ENCODE data around the gene PIAS4. TPM values are rescaled to one million over a fixed set of nuclear protein-coding genes. Genes with fewer than 3 reads are reported as not detected.

Gene PIAS4
- total RNA-seq, 5 donors from 2014 or later (not counting 1 experiment from before 2014, with no cell fraction given) = 21.8 to 42.6 (median 31.4) TPM

DNA sequence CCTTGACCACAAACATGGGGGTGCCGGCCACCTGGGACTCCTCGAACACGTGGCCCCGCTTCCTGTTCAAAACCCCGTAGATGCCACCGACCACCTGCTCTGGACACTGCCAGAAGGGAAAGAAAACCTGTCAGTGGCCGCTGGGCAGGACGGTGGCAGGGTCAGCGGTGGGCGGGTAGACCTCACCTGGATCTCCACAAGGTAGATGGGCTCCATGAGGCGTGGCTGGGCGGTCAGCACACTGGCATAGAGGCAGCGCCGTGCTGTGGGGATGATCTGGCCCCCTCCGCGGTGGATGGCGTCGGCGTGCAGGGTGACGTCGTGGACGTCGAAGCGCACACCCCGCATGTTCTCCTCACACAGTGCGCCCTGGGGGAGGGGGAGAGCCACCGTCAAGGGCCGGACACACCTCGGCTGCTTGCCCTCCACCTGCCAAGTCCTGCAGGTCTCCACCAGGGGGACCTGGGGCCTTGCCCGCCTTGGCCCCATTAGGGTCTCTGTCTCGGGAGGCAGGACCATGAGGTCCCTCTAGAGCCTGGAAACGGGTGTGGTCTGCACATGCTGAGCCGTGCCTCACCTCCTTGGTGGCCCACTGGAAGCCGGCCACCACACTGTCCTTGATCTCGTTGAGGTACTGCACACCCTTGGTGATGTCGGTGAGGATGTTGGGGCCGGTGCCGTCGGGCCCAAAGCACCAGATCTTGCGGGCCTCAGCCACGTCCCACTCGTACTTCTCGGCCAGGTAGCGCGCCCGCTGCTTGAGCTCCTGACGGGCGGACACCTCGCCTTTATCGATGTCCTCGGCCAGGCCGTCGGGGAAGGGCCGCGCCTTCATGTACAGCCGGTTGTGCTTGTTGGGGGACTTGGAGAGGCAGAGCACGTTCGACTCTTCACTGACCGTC is 30.0 kb upstream of the PIAS4 start:
- WGBS (ENCODE audit: insufficient coverage) = 89% methylated on average over 45 of the region's 59 CpGs
- POLR2A ChIA-PET = no interaction called here
- Histone ChIP-seq H3K27me3 (replicated peaks in 1 of 2; ENCODE audit: control insufficient read depth in 2 of 2, extremely low read depth in 1 of 2, insufficient read depth in 2 of 2, low read length in 1 of 2) (no peaks in the 10 kb centered on the region), H3K4me1 (ENCODE audit: control insufficient read depth in 1 of 2, extremely low read depth in 1 of 2, insufficient read depth in 2 of 2, low read length in 2 of 2) (peaks cover 2 to 25% of the 10 kb centered on the region in 2 experiments), H3K4me3 (ENCODE audit: control insufficient read depth in 1 of 2, extremely low read depth in 1 of 2, low read length in 1 of 2) (no peak overlapping the region), H3K27ac (ENCODE audit: low read length) (no peak overlapping the region), H3K9me3 (no peaks in the 10 kb centered on the region), H3K36me3 (ENCODE audit: control insufficient read depth in 2 of 2, extremely low read depth in 1 of 2, insufficient read depth in 1 of 2, low read length in 1 of 2) (peaks cover 53 to 73% of the 10 kb centered on the region in 2 donors)
- H3K36me3 Mint-ChIP-seq = peaks cover 29% of the 10 kb centered on the region
- H3K9me3 Mint-ChIP-seq = no peaks in the 10 kb centered on the region
- DNase-seq (peak in 1 of 35 experiments; percentile 34), ATAC-seq (replicated peaks in 1 of 4) (peak in 1 of 4 experiments; percentile 5)
- CTCF ChIA-PET = no interaction called here
- no peak overlapping the region for H3K4me3 Mint-ChIP-seq
- no peaks in the 10 kb centered on the region for H3K27me3 Mint-ChIP-seq
- no peak overlapping the region for H3K27ac Mint-ChIP-seq
- H3K4me1 Mint-ChIP-seq = peaks cover 13 to 18% (median 14%) of the 10 kb centered on the region in 3 donors

DNA sequence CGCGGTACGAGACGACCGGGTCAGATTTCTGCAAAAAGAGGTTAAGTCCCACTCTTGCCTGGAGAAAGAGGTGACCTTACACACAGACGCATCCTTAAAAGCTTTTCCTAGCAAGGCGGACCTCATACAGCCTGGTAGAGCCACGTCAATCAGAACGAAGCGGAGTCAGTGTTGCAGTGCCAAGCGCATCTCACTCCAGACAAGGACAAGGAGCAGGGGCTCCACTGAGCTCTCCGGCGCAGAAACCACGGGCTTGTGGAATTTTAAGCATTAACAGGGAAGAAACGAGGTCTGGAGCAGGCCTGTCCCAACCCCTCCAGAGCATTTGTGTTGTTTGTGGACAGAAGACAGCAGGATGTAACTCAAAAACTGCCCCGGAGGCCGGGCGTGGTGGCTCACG is 29.4 kb upstream of the PIAS4 start:
- ATAC-seq (replicated peaks in 1 of 4) = no peak
- Histone ChIP-seq H3K36me3 (ENCODE audit: control insufficient read depth in 2 of 2, extremely low read depth in 1 of 2, insufficient read depth in 1 of 2, low read length in 1 of 2) (peaks cover 57 to 79% of the 10 kb centered on the region in 2 donors), H3K4me3 (ENCODE audit: control insufficient read depth in 1 of 2, extremely low read depth in 1 of 2, low read length in 1 of 2) (no peak overlapping the region), H3K27me3 (replicated peaks in 1 of 2; ENCODE audit: control insufficient read depth in 2 of 2, extremely low read depth in 1 of 2, insufficient read depth in 2 of 2, low read length in 1 of 2) (no peaks in the 10 kb centered on the region), H3K9me3 (no peaks in the 10 kb centered on the region), H3K4me1 (ENCODE audit: control insufficient read depth in 1 of 2, extremely low read depth in 1 of 2, insufficient read depth in 2 of 2, low read length in 2 of 2) (peaks cover 5 to 32% of the 10 kb centered on the region in 2 experiments), H3K27ac (ENCODE audit: low read length) (no peak overlapping the region)
- Mint-ChIP-seq H3K4me1 (peaks cover 20 to 24% (median 21%) of the 10 kb centered on the region in 3 donors), H3K9me3 (no peaks in the 10 kb centered on the region), H3K4me3 (no peak overlapping the region), H3K36me3 (peaks cover 35% of the 10 kb centered on the region), H3K27me3 (no peaks in the 10 kb centered on the region), H3K27ac (no peak overlapping the region)
- POLR2A ChIA-PET = interaction anchor here in 1 of 2 donors (0.9 kb wide), 1 partner anchor 205 kb away, joined by 5 read pairs; the partner anchor contains the start of gene ANKRD24
- 98% methylated on average over 19 of the region's 19 CpGs for WGBS (ENCODE audit: insufficient coverage)
- CTCF ChIA-PET = no interaction called here
- DNase-seq = peak in 1 of 35 experiments; percentile 17

DNA sequence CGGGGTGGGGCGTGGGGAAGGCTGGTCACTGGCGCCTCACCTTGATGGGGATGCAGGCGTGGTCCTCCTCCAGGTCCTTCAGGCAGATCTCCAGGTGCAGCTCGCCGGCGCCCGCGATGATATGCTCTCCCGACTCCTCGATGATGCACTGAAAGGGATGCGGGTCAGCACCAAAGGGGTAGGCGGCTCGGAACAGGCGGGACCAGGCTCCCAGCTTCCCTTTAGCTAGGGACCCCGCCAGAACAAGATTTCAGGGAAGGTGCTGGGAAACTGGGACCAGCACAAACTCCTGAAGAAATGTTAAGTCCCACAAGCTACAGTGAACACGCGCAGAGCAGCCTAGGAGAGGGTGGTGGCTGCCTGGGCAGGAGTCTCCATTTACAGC is 28.3 kb upstream of the PIAS4 start:
- no peaks in the 10 kb centered on the region for H3K9me3 Mint-ChIP-seq
- no peaks in the 10 kb centered on the region for H3K9me3 ChIP-seq
- peaks cover 65 to 91% of the 10 kb centered on the region in 2 donors for H3K36me3 ChIP-seq (ENCODE audit: control insufficient read depth in 2 of 2, extremely low read depth in 1 of 2, insufficient read depth in 1 of 2, low read length in 1 of 2)
- DNase-seq = peak in 1 of 35 experiments; percentile 26
- ATAC-seq (replicated peaks in 1 of 4) = no peak
- peaks cover 31 to 36% (median 32%) of the 10 kb centered on the region in 3 donors for H3K4me1 Mint-ChIP-seq
- H3K27ac ChIP-seq (ENCODE audit: low read length) = no peak overlapping the region
- H3K27me3 Mint-ChIP-seq = no peaks in the 10 kb centered on the region
- WGBS (ENCODE audit: insufficient coverage) = 93% methylated on average over 17 of the region's 18 CpGs
- CTCF ChIA-PET = no interaction called here
- H3K36me3 Mint-ChIP-seq = peaks cover 47% of the 10 kb centered on the region
- H3K27me3 ChIP-seq (replicated peaks in 1 of 2; ENCODE audit: control insufficient read depth in 2 of 2, extremely low read depth in 1 of 2, insufficient read depth in 2 of 2, low read length in 1 of 2) = no peaks in the 10 kb centered on the region
- POLR2A ChIA-PET = interaction anchor here in 1 of 2 donors (0.6 to 0.9 kb wide), 2 partner anchors 14 to 204 kb away, joined by 5 read pairs; partner anchors contain the start of gene ANKRD24
- H3K4me1 ChIP-seq (ENCODE audit: control insufficient read depth in 1 of 2, extremely low read depth in 1 of 2, insufficient read depth in 2 of 2, low read length in 2 of 2) = peaks cover 12 to 43% of the 10 kb centered on the region in 2 experiments
- no peak overlapping the region for H3K4me3 Mint-ChIP-seq
- H3K4me3 ChIP-seq (ENCODE audit: control insufficient read depth in 1 of 2, extremely low read depth in 1 of 2, low read length in 1 of 2) = no peak overlapping the region
- H3K27ac Mint-ChIP-seq = no peak overlapping the region

- ChIA-PET CTCF (no interaction called here), POLR2A (interaction anchor here in 1 of 2 donors (0.5 kb wide), 1 partner anchor 936 kb away, joined by 6 read pairs; no protein-coding TSS in a partner anchor)
- peaks cover 34 to 40% (median 38%) of the 10 kb centered on the region in 3 donors for H3K4me1 Mint-ChIP-seq
- no peaks in the 10 kb centered on the region for H3K27me3 Mint-ChIP-seq
- WGBS (ENCODE audit: insufficient coverage) = 89% methylated on average over 25 of the region's 25 CpGs
- peaks cover 66 to 91% of the 10 kb centered on the region in 2 donors for H3K36me3 ChIP-seq (ENCODE audit: control insufficient read depth in 2 of 2, extremely low read depth in 1 of 2, insufficient read depth in 1 of 2, low read length in 1 of 2)
- H3K4me3 ChIP-seq (ENCODE audit: control insufficient read depth in 1 of 2, extremely low read depth in 1 of 2, low read length in 1 of 2) = no peak overlapping the region
- H3K9me3 Mint-ChIP-seq = no peaks in the 10 kb centered on the region
- peaks cover 52% of the 10 kb centered on the region for H3K36me3 Mint-ChIP-seq
- DNase-seq (peak in 1 of 35 experiments; percentile 21), ATAC-seq (replicated peaks in 1 of 4) (peak in 1 of 4 experiments; percentile 3)
- H3K27ac Mint-ChIP-seq = no peak overlapping the region
- H3K4me3 Mint-ChIP-seq = no peak overlapping the region
- no peaks in the 10 kb centered on the region for H3K9me3 ChIP-seq
- H3K27ac ChIP-seq (ENCODE audit: low read length) = no peak overlapping the region
- H3K27me3 ChIP-seq (replicated peaks in 1 of 2; ENCODE audit: control insufficient read depth in 2 of 2, extremely low read depth in 1 of 2, insufficient read depth in 2 of 2, low read length in 1 of 2) = no peaks in the 10 kb centered on the region
- peaks cover 14 to 47% of the 10 kb centered on the region in 2 experiments for H3K4me1 ChIP-seq (ENCODE audit: control insufficient read depth in 1 of 2, extremely low read depth in 1 of 2, insufficient read depth in 2 of 2, low read length in 2 of 2)
Measured at GRCh38 chr19:3979674-3980352, 27.7 kb upstream of the PIAS4 start.

DNA sequence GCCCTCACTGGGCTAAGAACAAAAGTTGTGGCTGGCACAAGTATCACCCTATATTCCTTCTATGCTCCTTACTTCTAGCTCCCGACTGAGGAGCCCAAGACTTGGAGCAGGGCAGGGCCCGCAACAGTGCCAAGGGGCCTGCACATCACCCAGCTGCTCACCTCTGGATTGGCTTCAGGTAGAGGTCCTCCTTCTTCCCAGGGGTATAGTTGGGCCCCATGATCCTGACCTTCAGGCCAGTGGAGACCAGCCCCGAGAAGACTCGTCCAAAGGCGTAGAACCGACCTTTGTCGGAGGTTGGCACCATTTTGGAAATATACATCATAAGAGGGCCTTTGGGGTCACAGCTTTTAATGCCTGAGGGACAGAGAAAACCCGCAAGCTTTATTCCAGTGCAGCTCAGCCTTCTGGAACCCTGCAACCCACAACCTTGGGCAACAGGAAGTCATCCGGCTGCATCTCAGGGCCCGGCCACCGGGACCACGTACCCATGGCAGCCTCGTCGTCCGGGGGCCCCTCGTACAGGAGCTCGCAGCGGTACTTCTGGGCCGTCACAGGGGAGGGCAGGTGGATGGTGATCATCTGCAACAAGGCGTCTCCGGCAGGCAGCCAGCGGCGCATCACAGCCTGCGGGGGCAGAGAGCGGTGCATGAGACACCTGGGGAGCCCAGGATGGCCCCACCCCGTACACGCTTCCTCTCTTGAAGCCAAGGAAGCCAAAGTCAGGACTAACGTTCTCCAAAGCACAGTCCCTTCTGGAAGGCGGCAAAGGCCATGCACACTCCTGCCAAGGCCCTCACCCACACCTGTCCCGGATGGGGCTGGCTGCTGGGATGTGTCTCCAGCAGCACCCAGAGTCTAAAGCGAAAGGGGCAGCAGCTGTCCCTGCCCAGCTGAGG is 26.9 kb upstream of the PIAS4 start:
- no peaks in the 10 kb centered on the region for H3K9me3 ChIP-seq
- Mint-ChIP-seq H3K27me3 (no peaks in the 10 kb centered on the region), H3K36me3 (peaks cover 54% of the 10 kb centered on the region), H3K27ac (no peak overlapping the region), H3K9me3 (no peaks in the 10 kb centered on the region), H3K4me1 (peaks cover 37 to 44% (median 43%) of the 10 kb centered on the region in 3 donors), H3K4me3 (no peak overlapping the region)
- H3K27me3 ChIP-seq (replicated peaks in 1 of 2; ENCODE audit: control insufficient read depth in 2 of 2, extremely low read depth in 1 of 2, insufficient read depth in 2 of 2, low read length in 1 of 2) = no peaks in the 10 kb centered on the region
- peaks cover 16 to 49% of the 10 kb centered on the region in 2 experiments for H3K4me1 ChIP-seq (ENCODE audit: control insufficient read depth in 1 of 2, extremely low read depth in 1 of 2, insufficient read depth in 2 of 2, low read length in 2 of 2)
- H3K27ac ChIP-seq (ENCODE audit: low read length) = no peak overlapping the region
- 92% methylated on average over 26 of the region's 31 CpGs for WGBS (ENCODE audit: insufficient coverage)
- peaks cover 66 to 84% of the 10 kb centered on the region in 2 donors for H3K36me3 ChIP-seq (ENCODE audit: control insufficient read depth in 2 of 2, extremely low read depth in 1 of 2, insufficient read depth in 1 of 2, low read length in 1 of 2)
- DNase-seq (peak in 1 of 35 experiments; percentile 17), ATAC-seq (replicated peaks in 1 of 4) (no peak)
- CTCF ChIA-PET = no interaction called here
- POLR2A ChIA-PET = interaction anchor here in 1 of 2 donors (0.5 kb wide), 1 partner anchor 935 kb away, joined by 6 read pairs; no protein-coding TSS in a partner anchor
- no peak overlapping the region for H3K4me3 ChIP-seq (ENCODE audit: control insufficient read depth in 1 of 2, extremely low read depth in 1 of 2, low read length in 1 of 2)

All from T-cell (primary cell).